Adrenal gland (tissue), 12 donors: Measurements from ENCODE around the gene MAP3K12. TPM values are rescaled to one million over a fixed set of nuclear protein-coding genes. Genes with fewer than 3 reads are reported as not detected.

Experiments used
- DNase-seq, 7 donors: peaks; one replicate each; pipeline ENCODE4 v3.0.0-alpha.2; 2019 to 2020
- H3K27ac ChIP-seq, 5 donors: fragments of 200-600 bp; sonication (generic) in 4 of 5; 1 replicate in 3 of 5; 2 replicates in 2 of 5; pipeline versions ENCODE4 v1.5.1 to v1.8.0; 2016 to 2020; ENCODE audit warnings: mild to moderate bottlenecking in 1 of 5
- H3K27me3 ChIP-seq: fragments of 200-600 bp; 2 replicates; pipeline ENCODE4 v1.8.0; 2021
- H3K36me3 ChIP-seq, 2 donors: fragments of 200-600 bp; replicated peaks in 1 of 2; 1 replicate in 1 of 2; 2 replicates in 1 of 2; pipeline versions ENCODE4 v1.5.1 to v1.8.0; 2018 to 2022
- H3K4me1 ChIP-seq, 2 donors: fragments of 200-600 bp; replicated peaks in 1 of 2; 1 replicate in 1 of 2; 2 replicates in 1 of 2; pipeline versions ENCODE4 v1.5.1 to v1.8.0; 2018 to 2021
- H3K4me3 ChIP-seq, 4 donors: fragments of 200-600 bp; sonication (generic) in 3 of 4; one replicate each; pipeline ENCODE4 v1.5.1; 2016 to 2018
- H3K9me3 ChIP-seq, 3 donors: fragments of 200-600 bp; sonication (generic) in 1 of 3; replicated peaks in 1 of 3; 1 replicate in 2 of 3; 2 replicates in 1 of 3; pipeline versions ENCODE4 v1.5.1 to v1.8.0; 2016 to 2021
- CTCF ChIP-seq, 6 experiments: fragments of 450-650 bp in 4 of 6; fragments of 200-600 bp in 2 of 6; sonication (generic) in 1 of 6; IDR thresholded peaks; 1 replicate in 5 of 6; 2 replicates in 1 of 6; pipeline versions ENCODE4 v1.5.1 to v1.8.0; 2016 to 2021; ENCODE audit warnings: antibody characterized with exemption in 6 of 6, mild to moderate bottlenecking in 2 of 6, moderate library complexity in 1 of 6
- POLR2A ChIP-seq, 2 donors: fragments of 450-650 bp; IDR thresholded peaks; one replicate each; pipeline ENCODE4 v1.6.1; 2017; ENCODE audit warnings: antibody characterized with exemption in 2 of 2, mild to moderate bottlenecking in 2 of 2, moderate library complexity in 1 of 2
- WGBS, 4 donors: extraction: QIAGEN DNeasy Blood & Tissue Kit in 2 of 4; methylation state at CpG; one replicate each; pipeline versions ENCODE4 v1.1.5 to v1.1.7; 2013 to 2017; 5-methylcytosine and 5-hydroxymethylcytosine counted together
- intact Hi-C, 2 donors: fragments of 100-400 bp; cut with DNase I; formaldehyde crosslinking; loops; one replicate each; pipeline versions ENCODE4 v1.14.1 to v1.15.0; 2022 to 2023
- polyA plus RNA-seq, 3 donors: library from polyadenylated mRNA; stranded (reverse); fragments of 200-250 nt in 2 of 3; fragments of 350-450 nt in 1 of 3; fragmentation: Illumina TruSeq in 1 of 3; extraction: RNeasy Lipid Tissue Mini Kit (QIAGEN cat#74804) in 1 of 3; gene quantifications; one replicate each; pipeline ENCODE4 v1.2.3, GENCODE V29; 2013 to 2014
- total RNA-seq, 9 donors: library from RNA; depleted of rRNA in 4 of 9; stranded (reverse); fragments of >200 nt in 4 of 9; fragments of 120-200 nt in 1 of 9; fragmentation: NEBNext Ultra II Directional in 1 of 9; extraction: Animal tissue kit (Norgen Biotek cat#: 25700) in 1 of 9; gene quantifications; one replicate each; pipeline versions ENCODE4 v1.1.0 to v1.2.4, GENCODE V29; 2013 to 2023
- donor health status: healthy with polysubstance abuse.
- donor health status: Bipolar disorder and iron deficiency.
- donor health status: DM: yes; HTN: yes; CAD: no.
- donor health status: DM: no; HTN: no; CAD: no.
- donor health status: DM: no; HTN: no; CAD: no.
- donor health status: DM: yes; HTN: yes; CAD: no.

The MAP3K12 gene
- total and polyA plus RNA-seq, 12 donors: 6.9 to 85.1 (median 16.9) TPM

- no peak overlapping the region for H3K4me3 ChIP-seq
- peaks cover 0 to 65% of the 10 kb centered on the region in 2 donors for H3K36me3 ChIP-seq
- H3K9me3 ChIP-seq: no peaks in the 10 kb centered on the region
- H3K27me3 ChIP-seq: no peaks in the 10 kb centered on the region
- H3K27ac ChIP-seq: peak overlapping the region in 2 of 5 donors; percentile 29 to 45
- 21 to 34% (median 27%) methylated on average over 6 to 7 of the region's 7 CpGs for WGBS, 4 donors
- peaks cover 7 to 19% of the 10 kb centered on the region in 2 donors for H3K4me1 ChIP-seq
- TF ChIP-seq CTCF (IDR thresholded peaks at IDR 0.05) (peak; percentile 81 to 95 (median 92)), POLR2A (IDR thresholded peaks at IDR 0.05) (no peak)
- DNase-seq: peak; percentile 80 to 95 (median 86)
- intact Hi-C loops: loop anchor here in 1 of 2 donors (5.0 to 10.0 kb wide), 2 partner anchors 156 to 184 kb away; partner anchors contain the start of gene AAAS
These were observed 9.4 kb upstream of the MAP3K12 start for GRCh38 chr12:53508534-53509170.

- TF ChIP-seq CTCF (IDR thresholded peaks at IDR 0.05) (no peak), POLR2A (IDR thresholded peaks at IDR 0.05) (no peak)
- 71 to 85% (median 81%) methylated on average over 4 of the region's 4 CpGs for WGBS, 4 donors
- Histone ChIP-seq H3K4me3 (no peak overlapping the region), H3K36me3 (peaks cover 0 to 54% of the 10 kb centered on the region in 2 donors), H3K27ac (no peak overlapping the region), H3K9me3 (no peaks in the 10 kb centered on the region), H3K4me1 (peaks cover 7 to 26% of the 10 kb centered on the region in 2 donors), H3K27me3 (no peaks in the 10 kb centered on the region)
- DNase-seq: no peak
- intact Hi-C loops: loop anchor here in 1 of 2 donors (5.0 to 10.0 kb wide), 2 partner anchors 155 to 183 kb away; partner anchors contain the start of gene AAAS
These were observed 8.3 kb upstream of the MAP3K12 start for GRCh38 chr12:53507603-53507885.

- WGBS, 4 donors: 85 to 98% (median 88%) methylated on average over 6 to 9 of the region's 9 CpGs
- Histone ChIP-seq H3K27ac (peak within 1 kb of the TSS in 3 of 5 donors; percentile 74 to 90 (median 78)), H3K36me3 (peaks cover 0 to 49% of the 10 kb centered on the region in 2 donors)
These were observed 7.8 kb upstream of the MAP3K12 start, which contains the start of gene NPFF for GRCh38 chr12:53506881-53507602. Gene NPFF (minus strand): TSS chr12:53507484. CDS start chr12:53507474, 10 bp downstream.

More at GRCh38 chr12:53506881-53507602, 7.8 kb upstream of the MAP3K12 start, which contains the start of gene NPFF:
- no peak within 1 kb of the TSS for H3K4me3 ChIP-seq
- peaks cover 8 to 31% of the 10 kb centered on the region in 2 donors for H3K4me1 ChIP-seq
- no peaks in the 10 kb centered on the region for H3K27me3 ChIP-seq
- no peak for DNase-seq
- H3K9me3 ChIP-seq: no peaks in the 10 kb centered on the region
- intact Hi-C loops: loop anchor here in 1 of 2 donors (5.0 to 10.0 kb wide), 2 partner anchors 155 to 182 kb away; partner anchors contain the start of gene AAAS
- TF ChIP-seq CTCF (IDR thresholded peaks at IDR 0.05): no peak
- TF ChIP-seq POLR2A (IDR thresholded peaks at IDR 0.05): no peak
